ENCODE measurements around the gene CSTF3.
"Not testable (repeated sequence)": the region's sequence is repeated elsewhere in the genome, so short reads cannot be mapped to it uniquely, and the experiment has no call there.

CSTF3 gene

DNA sequence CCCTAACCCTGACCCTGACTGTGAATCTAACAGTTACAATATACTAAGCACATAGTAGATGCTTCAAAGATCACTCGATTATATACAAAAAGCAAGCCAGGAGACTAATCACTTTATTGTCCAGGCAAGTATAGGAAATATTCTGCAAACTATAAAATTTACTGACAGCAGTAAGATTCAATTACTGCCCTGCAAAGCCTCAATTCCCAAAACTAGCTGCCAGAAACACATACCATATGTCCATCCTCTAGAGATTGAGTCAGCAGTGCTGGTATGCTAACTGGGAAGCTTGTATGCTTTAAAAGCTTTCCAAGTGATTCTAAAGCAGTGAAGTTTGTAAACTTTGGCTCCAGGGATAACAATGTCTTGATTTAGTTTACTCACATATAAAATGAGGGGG, 26.1 kb downstream of the CSTF3 start:
- no peak overlapping the region for H3K27ac ChIP-seq
- TF ChIP-seq, protein P1, sequence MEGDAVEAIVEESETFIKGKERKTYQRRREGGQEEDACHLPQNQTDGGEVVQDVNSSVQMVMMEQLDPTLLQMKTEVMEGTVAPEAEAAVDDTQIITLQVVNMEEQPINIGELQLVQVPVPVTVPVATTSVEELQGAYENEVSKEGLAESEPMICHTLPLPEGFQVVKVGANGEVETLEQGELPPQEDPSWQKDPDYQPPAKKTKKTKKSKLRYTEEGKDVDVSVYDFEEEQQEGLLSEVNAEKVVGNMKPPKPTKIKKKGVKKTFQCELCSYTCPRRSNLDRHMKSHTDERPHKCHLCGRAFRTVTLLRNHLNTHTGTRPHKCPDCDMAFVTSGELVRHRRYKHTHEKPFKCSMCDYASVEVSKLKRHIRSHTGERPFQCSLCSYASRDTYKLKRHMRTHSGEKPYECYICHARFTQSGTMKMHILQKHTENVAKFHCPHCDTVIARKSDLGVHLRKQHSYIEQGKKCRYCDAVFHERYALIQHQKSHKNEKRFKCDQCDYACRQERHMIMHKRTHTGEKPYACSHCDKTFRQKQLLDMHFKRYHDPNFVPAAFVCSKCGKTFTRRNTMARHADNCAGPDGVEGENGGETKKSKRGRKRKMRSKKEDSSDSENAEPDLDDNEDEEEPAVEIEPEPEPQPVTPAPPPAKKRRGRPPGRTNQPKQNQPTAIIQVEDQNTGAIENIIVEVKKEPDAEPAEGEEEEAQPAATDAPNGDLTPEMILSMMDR (conservative IDR thresholded peaks at IDR 0.05) = no peak
- TF ChIP-seq ZFX (IDR thresholded peaks at IDR 0.05) = no peak

DNA sequence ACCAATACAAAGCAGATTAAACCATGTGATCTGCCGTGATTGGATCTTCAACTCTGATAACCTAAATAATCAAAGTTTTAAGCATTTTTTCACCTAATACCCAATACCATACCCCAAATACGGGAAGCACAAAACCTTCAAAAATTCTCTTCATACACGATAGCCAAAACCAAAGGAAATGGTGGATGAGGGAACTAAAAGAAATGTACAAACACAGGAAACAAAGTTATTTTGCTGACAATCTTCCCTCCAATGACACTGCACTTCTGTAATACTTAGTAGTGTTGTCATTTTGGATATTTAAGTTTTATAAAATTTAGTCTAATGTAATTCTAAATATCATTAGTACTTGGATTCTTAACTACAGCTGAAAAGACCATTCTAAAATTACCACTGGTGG, 27.0 kb downstream of the CSTF3 start:
- no peak for TF ChIP-seq ZFX (IDR thresholded peaks at IDR 0.05)
- TF ChIP-seq, protein P1 (conservative IDR thresholded peaks at IDR 0.05) = no peak
- H3K27ac ChIP-seq = no peak overlapping the region

DNA sequence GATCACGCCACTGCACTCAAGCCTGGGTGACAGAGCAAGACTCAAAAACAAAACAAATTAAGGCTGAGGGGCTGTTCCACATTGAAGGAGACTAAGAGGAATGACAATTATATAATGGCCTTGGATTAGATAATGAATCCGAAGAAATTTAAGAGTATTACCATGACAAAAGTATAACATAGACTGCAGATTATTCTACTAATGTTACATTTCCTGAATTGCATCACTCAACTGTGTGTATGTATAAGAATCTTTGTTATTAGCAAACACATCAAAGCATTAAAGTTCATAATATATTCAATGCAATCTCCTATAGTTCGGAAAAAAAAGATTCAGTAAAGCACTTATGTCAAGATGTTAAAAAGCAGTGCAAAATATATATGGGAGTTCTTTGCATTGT, 27.5 kb downstream of the CSTF3 start:
- TF ChIP-seq, protein P1 (conservative IDR thresholded peaks at IDR 0.05) = no peak
- TF ChIP-seq ZFX (IDR thresholded peaks at IDR 0.05) = no peak
- no peak overlapping the region for H3K27ac ChIP-seq

DNA sequence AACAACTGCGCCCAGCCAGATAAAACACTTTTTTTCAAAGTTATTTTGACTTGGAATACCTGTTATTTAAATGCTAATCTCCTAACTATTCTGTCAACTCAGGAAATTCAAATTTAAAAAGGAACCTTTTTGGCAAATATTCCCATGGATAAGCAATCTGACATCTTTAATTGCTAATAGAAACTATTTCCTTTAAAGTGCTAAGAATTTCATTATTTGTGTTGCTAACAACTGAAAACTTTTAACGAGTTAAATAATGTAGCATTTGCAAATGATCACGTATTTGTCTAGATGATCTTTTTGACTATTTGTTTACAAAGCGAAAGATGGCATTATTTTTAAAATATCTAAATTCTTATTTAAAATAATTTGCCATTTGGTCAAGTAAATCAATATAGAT, 28.8 kb downstream of the CSTF3 start:
- H3K27ac ChIP-seq = no peak overlapping the region
- TF ChIP-seq, protein P1 (conservative IDR thresholded peaks at IDR 0.05) = no peak
- TF ChIP-seq ZFX (IDR thresholded peaks at IDR 0.05) = no peak

DNA sequence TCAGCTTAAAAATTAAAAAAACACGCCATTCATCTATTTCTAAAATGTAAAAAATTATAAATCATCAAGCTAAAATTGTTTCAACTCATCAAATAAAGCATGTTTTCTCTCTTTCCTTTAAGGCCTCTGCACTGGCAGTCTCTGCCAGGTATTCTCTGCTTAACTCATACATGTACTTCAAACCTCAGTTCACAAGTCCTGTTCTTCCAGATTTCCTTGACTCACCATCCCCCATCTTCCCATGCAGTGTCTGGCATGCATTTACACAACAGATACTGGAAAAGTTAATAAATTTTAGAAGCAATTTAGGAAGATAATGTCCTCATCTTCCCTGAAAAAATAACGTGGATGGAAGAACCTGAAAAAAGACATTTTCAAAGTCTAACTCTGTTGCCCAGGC, 32.5 kb downstream of the CSTF3 start:
- H3K27ac ChIP-seq = peak overlapping the region; percentile 30; the same call in 1 of the 2 replicates
- TF ChIP-seq ZFX (IDR thresholded peaks at IDR 0.05) = no peak
- TF ChIP-seq, protein P1 (conservative IDR thresholded peaks at IDR 0.05) = no peak

DNA sequence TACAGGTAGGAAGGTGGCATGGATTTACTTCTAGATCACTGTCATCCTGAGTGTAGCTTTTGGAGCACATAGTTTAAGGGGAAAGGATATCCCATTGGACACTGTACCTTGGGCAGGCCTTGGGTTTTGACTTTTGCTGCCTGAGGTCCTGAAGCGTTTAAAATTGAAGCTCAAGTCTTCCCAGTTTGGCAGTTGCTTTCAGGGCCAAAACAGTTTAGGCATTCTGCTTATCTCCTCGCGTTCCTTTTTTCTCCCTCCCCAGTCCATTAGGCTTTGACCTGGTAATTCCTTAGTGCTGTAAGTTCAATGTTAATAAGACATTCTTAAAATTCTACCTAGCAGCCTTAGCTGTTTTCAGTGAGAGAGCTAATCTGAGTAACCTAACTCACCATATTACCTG, 35.7 kb downstream of the CSTF3 start:
- TF ChIP-seq ZFX (IDR thresholded peaks at IDR 0.05) = no peak
- TF ChIP-seq, protein P1 (conservative IDR thresholded peaks at IDR 0.05) = no peak
- no peak overlapping the region for H3K27ac ChIP-seq

DNA sequence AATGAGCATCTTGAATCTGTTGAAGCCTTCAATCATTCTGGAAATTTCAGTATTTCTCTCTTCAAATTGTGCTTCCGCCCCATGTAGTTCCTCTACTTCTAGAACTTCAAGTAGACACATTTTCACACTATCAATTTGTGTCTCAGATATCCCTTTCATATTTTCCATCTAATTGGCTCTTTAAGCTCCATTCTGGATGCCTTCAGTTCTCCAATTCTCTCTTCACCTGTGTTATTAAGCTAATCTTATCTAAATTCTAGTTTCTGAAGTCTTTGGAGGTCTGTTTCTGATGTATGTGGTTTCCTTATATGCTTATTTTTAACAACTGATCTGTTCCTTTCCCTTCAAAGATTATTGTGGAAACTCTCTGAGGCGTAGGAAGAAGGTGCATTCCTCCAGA, 36.3 kb downstream of the CSTF3 start:
- no peak for TF ChIP-seq ZFX (IDR thresholded peaks at IDR 0.05)
- TF ChIP-seq, protein P1 (conservative IDR thresholded peaks at IDR 0.05) = no peak
- H3K27ac ChIP-seq = no peak overlapping the region

DNA sequence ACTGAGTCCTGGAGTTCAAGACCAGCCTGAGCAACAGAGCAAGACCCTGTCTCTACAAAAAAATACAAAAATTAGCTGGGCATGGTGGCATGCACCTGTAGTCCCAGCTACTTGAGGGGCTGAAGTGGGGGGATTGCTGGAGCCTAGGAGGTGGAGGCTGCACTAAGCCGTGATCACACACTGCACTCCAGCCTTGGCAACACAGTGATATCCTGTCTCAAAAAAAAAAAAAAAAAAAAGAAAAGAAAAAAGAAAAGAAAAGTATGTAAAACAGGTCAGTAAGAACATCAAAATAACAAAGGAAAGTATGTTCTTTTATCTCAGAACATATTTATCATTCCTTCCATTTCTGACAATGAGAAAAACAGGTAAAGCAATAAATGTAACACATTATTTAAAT, 38.6 kb downstream of the CSTF3 start:
- H3K27ac ChIP-seq = not testable (repeated sequence)

Measured in C4-2B (cell line).